Measurements from ENCODE around the gene KCNG2. TPM values are rescaled to one million over a fixed set of nuclear protein-coding genes. Genes with fewer than 3 reads are reported as not detected.
A peak's percentile ranks its signal among the peaks of the same experiment; 100 is the strongest.

Gene KCNG2
- total RNA-seq, 1 experiment from 2014 or later: 0.14 TPM

DNA sequence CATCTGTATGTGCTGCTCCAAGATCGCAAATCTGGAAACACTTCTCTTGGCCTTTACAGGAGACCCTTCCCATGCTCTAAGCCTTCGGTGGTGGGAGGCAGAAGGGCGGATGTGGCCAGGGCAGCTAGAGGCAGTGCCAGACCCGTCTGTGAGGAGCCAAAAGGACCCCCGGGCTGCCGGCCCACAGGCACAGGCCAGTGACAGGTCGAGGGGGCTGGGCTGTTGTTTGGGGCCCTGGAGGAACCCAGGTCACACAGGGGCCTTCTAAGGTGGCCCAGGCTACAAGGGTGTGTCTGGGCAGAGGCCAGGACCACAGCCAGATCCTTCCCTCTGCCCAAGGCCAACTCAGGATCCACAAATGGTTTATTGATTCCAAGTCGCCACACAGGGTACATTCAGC lies 104.3 kb downstream of the KCNG2 start:
- DNase-seq: no peak
- Histone ChIP-seq H3K27me3 (ENCODE audit: control insufficient read depth, insufficient read depth, low read length) (no peaks in the 10 kb centered on the region), H3K36me3 (replicated peaks; ENCODE audit: control insufficient read depth, insufficient read depth, low read length) (no peaks in the 10 kb centered on the region), H3K4me3 (ENCODE audit: insufficient read depth, low read depth, low read length) (no peak overlapping the region)

DNA sequence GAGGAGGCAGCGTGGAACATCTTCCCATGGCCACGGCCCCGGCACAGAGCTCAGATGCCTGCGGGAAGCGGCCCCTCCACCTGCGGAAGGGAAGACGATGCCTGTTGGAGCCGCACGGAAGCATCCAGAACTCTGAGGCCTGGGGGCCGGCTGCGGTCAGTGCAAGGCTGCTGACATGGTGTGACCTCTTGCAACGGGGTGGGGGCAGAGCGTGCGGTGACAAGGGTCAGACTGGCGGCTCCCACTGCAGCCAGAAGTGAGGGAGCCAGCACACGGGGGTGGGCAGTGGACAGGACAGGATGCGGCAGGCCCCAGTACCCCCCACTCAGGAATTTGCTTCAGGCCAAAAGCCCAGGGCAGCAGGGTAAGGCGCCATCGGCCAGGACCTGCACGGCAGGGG lies 104.9 kb downstream of the KCNG2 start:
- DNase-seq: no peak
- H3K27me3 ChIP-seq (ENCODE audit: control insufficient read depth, insufficient read depth, low read length): no peaks in the 10 kb centered on the region
- H3K4me3 ChIP-seq (ENCODE audit: insufficient read depth, low read depth, low read length): no peak overlapping the region
- no peaks in the 10 kb centered on the region for H3K36me3 ChIP-seq (replicated peaks; ENCODE audit: control insufficient read depth, insufficient read depth, low read length)

DNA sequence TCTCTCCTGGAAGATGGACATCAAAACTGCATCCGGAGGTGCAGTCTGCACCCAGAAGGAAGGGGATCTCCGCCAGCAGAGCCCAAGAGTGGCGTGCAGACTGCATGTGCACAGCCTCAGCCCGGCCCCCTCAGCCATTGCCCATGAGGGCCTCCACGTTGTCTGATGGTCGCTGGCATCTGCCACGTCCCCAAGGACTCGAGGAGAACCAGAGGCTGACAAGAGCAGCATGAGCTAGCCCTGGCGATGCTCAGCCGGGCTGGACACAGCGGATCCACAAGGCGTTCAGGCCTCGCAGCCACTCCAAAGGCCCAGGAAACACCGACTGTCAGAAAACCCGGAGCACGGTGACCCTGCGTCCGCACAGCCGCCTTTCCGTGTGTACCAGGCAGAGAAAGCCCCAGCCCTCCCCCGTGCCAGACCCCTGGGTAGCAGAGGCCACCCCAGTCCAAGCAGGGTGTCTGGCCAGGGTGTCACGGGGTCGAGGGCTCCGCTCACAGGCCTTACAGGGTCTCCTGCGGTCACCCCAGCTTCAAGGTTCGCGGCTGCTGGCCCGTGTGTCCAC lies 105.4 kb downstream of the KCNG2 start:
- peak; percentile 45 for DNase-seq
- Histone ChIP-seq H3K4me3 (ENCODE audit: insufficient read depth, low read depth, low read length) (no peak overlapping the region), H3K27me3 (ENCODE audit: control insufficient read depth, insufficient read depth, low read length) (no peaks in the 10 kb centered on the region), H3K36me3 (replicated peaks; ENCODE audit: control insufficient read depth, insufficient read depth, low read length) (no peaks in the 10 kb centered on the region)

DNA sequence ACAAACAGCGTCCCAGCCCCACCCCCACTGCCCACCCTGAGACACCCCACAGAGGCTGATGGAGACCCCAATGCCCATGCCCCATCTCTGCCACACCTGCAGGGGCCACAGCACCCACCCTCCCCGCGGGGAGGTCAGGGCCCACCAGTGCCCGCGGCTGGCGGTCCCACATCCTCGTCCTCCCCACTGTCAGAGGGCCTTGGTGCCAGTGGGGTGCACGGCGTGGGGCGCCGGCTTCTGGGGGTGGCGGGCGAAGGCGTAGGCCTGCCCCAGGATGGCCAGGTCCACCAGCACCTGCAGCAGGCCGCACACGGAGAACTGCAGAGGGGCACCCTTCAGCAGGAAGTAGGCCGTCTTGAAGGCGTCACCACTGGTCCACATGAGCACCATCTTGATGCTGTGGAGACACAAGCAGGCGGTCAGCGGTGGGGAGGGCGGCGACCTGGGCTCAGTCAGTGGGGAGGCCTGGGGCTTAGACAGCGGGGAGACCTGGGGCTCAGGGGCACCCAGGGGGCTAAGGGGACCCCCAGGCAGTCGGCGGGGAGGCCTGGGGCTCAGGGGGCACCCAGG lies 106.1 kb downstream of the KCNG2 start:
- no peaks in the 10 kb centered on the region for H3K36me3 ChIP-seq (replicated peaks; ENCODE audit: control insufficient read depth, insufficient read depth, low read length)
- DNase-seq: peak; percentile 43
- H3K4me3 ChIP-seq (ENCODE audit: insufficient read depth, low read depth, low read length): no peak overlapping the region
- no peaks in the 10 kb centered on the region for H3K27me3 ChIP-seq (ENCODE audit: control insufficient read depth, insufficient read depth, low read length)

DNA sequence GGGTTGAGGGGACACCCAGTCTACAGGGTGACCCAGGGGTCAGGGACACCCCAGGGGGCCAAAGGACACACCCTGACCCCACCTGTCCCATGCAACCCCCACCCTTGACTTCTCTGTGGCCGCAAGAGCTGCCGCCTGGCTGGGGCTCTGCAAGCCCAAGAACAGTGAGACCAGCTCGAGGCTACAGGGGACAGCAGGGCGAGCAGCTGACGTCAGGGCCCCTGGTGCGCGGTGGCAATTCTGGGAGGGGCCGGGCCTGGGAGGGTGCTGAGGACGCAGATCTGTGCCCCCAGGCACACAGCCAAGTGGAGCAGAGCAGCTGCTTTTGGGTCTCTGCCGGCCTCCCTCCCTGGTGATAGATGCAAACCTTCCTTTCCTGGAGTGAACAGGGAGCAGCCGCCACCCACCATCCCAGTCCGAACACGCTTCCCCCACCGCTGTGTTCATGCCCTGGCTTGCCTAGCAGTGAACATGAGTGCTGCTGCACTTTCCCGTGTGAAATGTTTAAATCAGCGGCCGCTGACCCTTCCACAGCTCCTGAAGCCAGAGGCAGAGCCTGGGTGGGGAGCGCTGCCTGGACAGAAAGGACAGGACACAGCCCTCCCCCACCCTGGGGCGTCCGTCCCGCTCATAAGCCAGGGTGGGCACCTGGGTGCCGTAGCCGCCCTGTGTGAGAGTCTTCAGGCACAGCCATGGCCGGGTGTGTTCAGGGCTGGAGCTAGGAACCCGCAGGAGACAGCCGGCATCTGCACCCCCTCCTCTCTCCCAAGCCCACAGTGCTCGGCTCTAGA lies 106.8 kb downstream of the KCNG2 start:
- H3K4me3 ChIP-seq (ENCODE audit: insufficient read depth, low read depth, low read length): no peak overlapping the region
- DNase-seq: peak; percentile 52

DNA sequence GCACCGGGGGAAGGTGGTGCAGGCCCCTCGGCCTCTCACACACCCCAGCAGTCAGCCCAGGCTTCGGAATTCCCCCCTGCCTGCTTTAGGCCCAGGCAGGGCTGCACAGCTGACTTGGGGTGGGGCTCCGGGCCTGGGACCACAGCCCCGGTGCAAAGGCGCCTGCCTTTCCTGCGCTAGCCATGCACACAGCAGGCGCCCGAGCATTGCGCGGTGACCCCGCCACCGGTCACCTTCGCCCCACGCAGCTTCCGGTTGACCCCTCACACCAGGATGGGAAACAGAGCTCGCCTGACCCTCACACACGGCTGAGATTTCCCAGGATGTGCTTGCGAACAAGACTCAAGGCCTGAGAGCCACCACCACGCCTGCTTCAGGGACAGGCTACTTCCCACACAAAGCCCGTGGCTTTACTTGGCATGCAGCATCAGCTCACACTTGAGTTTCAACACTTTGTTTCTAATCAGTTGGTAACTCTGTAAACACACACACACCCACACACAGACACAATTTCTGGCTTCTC lies 107.7 kb downstream of the KCNG2 start:
- Histone ChIP-seq H3K4me3 (ENCODE audit: insufficient read depth, low read depth, low read length) (no peak overlapping the region), H3K36me3 (replicated peaks; ENCODE audit: control insufficient read depth, insufficient read depth, low read length) (no peaks in the 10 kb centered on the region), H3K27me3 (ENCODE audit: control insufficient read depth, insufficient read depth, low read length) (no peaks in the 10 kb centered on the region)
- peak; percentile 51 for DNase-seq

More for the DNA sequence above, 106.8 kb downstream of the KCNG2 start:
- Histone ChIP-seq H3K27me3 (ENCODE audit: control insufficient read depth, insufficient read depth, low read length) (no peaks in the 10 kb centered on the region), H3K36me3 (replicated peaks; ENCODE audit: control insufficient read depth, insufficient read depth, low read length) (no peaks in the 10 kb centered on the region)

DNA sequence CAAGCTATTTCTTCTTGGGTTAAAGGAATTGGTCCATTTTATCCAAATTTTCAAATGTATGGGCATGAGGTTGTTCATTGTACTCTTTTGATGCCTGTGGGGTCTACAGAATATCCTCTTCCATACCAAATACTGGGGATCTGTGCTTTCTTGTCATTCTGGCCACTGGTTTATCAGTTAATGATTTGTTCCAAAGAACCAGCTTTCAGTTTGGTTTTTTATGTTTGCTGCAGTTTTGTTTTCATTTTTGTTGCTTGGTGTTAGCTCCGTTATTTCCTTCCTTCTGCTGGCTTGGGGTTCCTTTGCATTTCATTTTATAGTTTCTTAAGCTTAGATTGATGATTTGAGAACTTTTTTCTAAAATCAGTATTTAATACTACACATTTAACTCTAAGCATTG lies 108.3 kb downstream of the KCNG2 start:
- Histone ChIP-seq H3K27me3 (ENCODE audit: control insufficient read depth, insufficient read depth, low read length) (no peaks in the 10 kb centered on the region), H3K4me3 (ENCODE audit: insufficient read depth, low read depth, low read length) (no peak overlapping the region), H3K36me3 (replicated peaks; ENCODE audit: control insufficient read depth, insufficient read depth, low read length) (no peaks in the 10 kb centered on the region)
- no peak for DNase-seq

DNA sequence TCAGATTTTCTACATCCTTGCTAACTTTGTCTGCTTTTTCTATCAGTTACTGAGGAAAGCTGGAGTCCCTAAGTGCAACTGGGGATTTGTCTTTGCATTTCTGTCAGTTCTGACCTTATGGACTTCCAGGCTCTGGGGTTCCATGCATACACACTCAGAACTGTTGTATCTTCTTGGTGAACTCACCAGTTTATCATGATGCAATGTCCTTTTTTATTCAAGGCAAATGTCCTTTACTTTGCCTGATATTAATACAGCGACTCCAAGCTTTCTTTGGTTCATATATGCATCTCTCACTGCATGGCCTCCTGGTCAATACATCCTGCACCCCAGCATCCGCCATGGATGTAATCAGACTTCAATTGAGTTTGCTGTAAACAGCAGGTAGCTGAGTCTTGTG lies 109.0 kb downstream of the KCNG2 start:
- H3K27me3 ChIP-seq (ENCODE audit: control insufficient read depth, insufficient read depth, low read length): no peaks in the 10 kb centered on the region; the same call in 1 of the 2 replicates
- no peak overlapping the region for H3K4me3 ChIP-seq (ENCODE audit: insufficient read depth, low read depth, low read length)
- no peaks in the 10 kb centered on the region for H3K36me3 ChIP-seq (replicated peaks; ENCODE audit: control insufficient read depth, insufficient read depth, low read length)
- DNase-seq: no peak

DNA sequence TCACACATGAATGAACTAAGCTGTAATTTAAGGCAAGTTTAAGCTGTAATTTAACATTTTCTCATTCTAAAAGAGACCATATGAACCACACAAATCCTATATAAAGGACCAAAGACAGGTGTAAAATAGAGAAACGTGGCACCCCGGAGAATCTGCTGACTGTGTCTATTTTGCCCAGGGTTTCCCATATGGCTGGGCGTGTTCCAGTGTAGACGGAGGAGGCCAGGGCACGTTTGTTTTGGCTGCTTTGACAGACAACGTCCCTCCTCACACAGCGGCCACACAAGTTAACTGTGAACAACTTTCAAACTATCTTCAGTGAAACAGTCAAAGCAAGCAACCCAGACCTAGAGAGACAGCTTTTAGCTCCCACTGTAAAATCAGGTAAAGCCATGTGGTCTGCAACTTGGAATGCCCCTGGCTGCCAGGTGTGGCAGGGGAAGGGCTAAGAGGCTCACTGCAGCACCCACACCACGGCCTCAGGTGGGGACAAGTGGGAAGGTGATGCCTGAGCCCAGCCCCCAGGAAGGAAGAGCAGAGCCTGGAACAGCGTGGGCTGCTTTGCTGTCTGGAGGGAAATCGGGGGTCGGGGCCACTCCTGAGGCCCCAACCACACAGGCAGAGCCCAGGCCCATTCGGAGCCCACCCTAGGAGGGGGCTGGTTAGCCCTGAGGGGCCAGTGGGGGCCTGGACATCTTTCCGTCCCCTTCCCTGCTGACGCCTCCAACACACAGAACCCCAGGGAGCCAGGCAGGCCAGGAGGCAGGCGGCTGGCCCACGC lies 113.0 kb downstream of the KCNG2 start:
- peak overlapping the region; percentile 32 for H3K4me3 ChIP-seq (ENCODE audit: insufficient read depth, low read depth, low read length)
- DNase-seq: no peak
- no peaks in the 10 kb centered on the region; the same call in 1 of the 2 replicates for H3K27me3 ChIP-seq (ENCODE audit: control insufficient read depth, insufficient read depth, low read length)
- no peaks in the 10 kb centered on the region for H3K36me3 ChIP-seq (replicated peaks; ENCODE audit: control insufficient read depth, insufficient read depth, low read length)

DNA sequence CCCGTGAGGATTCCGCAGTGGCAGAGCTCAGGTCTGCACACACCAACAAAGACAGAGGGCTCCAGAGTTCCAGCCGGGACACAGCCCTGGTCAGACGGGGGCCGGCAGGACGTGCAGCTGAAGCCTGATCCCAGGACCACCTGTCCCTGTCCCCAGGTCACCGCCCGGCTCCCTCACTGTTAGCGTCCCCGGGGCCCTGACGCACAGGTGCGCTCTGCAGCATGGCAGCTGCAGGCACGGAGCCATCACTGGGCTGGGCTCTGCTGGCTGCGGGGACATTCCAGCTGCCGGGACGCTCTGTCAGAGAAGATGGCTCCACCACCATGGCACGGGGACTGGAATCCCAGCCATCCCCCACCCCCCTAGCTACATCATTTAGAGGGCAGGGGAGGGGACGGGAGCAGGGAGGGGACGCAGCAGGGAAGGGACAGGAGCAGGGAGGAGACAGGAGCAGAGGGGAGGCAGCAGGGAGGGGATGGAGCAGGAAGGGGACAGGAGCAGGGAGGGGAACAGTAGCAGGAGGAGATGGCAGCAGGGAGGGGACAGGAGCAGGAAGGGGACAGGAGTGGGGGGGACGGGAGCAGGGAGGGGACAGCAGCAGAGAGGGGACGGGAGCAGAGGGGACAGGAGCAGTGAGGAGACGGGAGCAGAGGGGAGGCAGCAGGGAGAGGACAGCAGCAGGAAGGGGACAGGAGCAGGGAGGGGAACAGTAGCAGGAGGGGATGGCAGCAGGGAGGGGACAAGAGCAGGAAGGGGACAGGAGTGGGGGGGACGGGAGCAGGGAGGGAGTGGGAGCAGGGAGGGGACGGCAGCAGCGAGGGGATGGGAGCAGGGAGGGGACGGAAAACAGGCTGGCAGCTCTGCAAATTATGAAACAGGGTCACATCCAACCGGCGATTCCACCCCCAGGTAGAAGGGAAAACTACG lies 113.9 kb downstream of the KCNG2 start:
- no peaks in the 10 kb centered on the region; the same call in 1 of the 2 replicates for H3K27me3 ChIP-seq (ENCODE audit: control insufficient read depth, insufficient read depth, low read length)
- peak; percentile 89 for DNase-seq
- H3K36me3 ChIP-seq (replicated peaks; ENCODE audit: control insufficient read depth, insufficient read depth, low read length): no peaks in the 10 kb centered on the region
- H3K4me3 ChIP-seq (ENCODE audit: insufficient read depth, low read depth, low read length): peak overlapping the region; percentile 32

DNA sequence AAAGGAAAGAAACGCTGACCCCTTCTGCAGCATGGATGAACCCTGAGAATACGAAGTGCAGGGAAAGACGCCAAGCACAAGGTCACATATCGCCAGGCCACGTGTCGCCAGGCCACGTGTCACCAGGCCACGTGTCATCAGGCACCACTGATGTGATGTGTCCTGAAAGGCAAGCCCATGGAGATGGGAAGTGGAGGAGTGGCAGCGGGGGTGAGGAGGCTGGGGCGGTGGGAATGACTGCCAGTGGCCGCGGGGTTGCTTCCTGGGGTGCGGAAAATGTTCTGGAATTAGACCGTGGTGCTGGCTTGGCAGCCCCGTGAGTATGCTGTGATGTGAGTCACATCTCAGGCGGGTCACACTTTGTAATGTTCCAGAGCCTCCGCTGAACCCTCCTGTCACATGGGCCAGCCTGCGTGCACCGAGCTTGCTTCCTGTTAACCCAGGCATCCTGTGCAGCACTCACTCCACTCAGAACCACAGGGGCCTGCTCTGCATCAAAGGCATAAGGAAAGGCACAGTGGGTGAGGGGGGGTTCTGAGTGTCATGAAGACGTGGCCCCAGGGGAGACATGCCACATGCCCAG lies 114.8 kb downstream of the KCNG2 start:
- peak; percentile 50 for DNase-seq
- no peaks in the 10 kb centered on the region; the same call in 1 of the 2 replicates for H3K27me3 ChIP-seq (ENCODE audit: control insufficient read depth, insufficient read depth, low read length)
- no peaks in the 10 kb centered on the region for H3K36me3 ChIP-seq (replicated peaks; ENCODE audit: control insufficient read depth, insufficient read depth, low read length)

DNA sequence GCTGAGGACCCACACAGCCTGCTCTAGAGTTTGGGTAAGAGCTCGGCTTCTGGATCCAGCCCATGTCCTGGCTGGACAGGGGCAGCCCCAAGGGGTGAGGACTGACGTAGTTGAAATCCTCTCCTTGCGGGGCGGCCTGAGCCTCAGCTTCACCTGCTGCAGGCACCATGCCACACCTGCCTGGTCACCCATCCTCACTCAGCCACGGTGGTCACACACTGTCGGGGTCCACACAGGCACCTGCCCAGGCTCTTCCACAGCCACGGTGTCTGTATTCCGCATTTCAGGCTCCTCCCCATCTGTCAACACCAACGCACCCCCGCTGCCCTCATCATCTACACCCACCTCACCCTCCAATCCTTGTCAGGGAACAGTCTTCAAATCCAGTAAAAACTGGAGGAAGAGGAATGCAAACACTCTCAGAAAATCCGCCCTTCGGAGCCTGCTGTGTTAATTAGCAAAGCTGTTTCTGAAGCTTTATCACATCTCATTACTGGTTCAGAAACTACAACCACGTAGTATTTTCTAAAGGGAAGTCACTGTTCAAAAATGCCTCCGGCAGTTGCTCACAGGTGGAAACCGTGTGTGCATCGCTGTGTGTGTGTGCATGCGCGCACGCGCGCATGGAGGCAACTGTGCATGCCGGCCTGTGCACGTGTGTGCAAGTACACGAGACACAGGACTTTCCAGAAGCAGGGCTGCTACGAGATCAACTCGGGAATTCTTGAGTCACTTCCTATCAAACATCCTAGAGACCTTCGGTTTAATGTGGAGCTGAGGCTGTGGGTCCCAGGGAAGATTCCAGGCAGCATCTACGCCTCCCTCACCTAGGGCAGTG lies 115.5 kb downstream of the KCNG2 start:
- Histone ChIP-seq H3K27me3 (ENCODE audit: control insufficient read depth, insufficient read depth, low read length) (no peaks in the 10 kb centered on the region; the same call in 1 of the 2 replicates), H3K4me3 (ENCODE audit: insufficient read depth, low read depth, low read length) (no peak overlapping the region), H3K36me3 (replicated peaks; ENCODE audit: control insufficient read depth, insufficient read depth, low read length) (no peaks in the 10 kb centered on the region)
- DNase-seq: peak; percentile 50

More for the DNA sequence above, 114.8 kb downstream of the KCNG2 start:
- H3K4me3 ChIP-seq (ENCODE audit: insufficient read depth, low read depth, low read length): no peak overlapping the region
